ENCODE results near the gene INSL3. TPM values are rescaled to one million over a fixed set of nuclear protein-coding genes. Genes with fewer than 3 reads are reported as not detected.

INSL3 gene
- polyA plus RNA-seq, 4 donors, result 0.13 to 1.4 TPM; not detected in 2

DNA sequence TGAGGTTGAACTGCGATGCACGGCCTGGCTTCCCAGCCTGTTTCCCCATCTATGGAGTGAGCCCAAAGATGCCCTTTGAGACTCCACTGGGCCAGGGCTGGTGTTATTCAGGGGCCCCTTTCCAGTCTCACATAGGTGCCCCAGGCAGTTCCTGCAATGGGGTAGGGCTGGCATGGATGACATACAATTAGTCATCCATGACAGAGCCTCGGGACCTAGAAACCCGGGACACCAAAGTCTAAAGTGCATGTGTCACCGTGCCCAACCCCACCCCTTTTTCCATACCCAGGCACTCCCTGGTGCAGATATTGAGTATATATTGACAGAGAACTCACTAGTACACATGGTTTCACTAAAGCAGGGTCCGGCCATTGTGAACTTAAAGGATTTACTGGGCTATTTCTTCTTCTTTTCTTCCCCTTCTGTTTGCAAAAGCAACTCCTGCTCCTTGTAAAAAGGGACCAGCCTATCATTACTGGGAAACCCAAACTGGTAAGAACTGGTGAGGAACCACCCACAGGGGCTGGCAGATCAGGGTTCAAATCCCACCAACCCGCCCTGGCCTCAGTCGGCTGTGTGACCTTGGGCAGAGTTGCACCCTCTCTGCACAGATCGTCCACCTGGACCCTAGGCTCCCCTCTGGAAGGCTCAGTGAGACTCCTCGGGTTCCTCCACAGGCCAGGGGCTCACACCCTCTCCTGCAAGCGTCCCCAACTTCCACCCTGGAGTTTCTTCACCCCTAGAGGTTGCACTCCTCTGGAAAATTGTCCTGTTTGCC is 23.7 kb downstream of the INSL3 start:
- Histone ChIP-seq H3K4me3 (ENCODE audit: low read depth in 1 of 3, low read length in 3 of 3) (peak overlapping the region in 2 of 3 donors; percentile 88 to 91), H3K4me1 (ENCODE audit: control insufficient read depth in 3 of 3, insufficient read depth in 2 of 3, low read depth in 1 of 3, low read length in 2 of 3) (peaks cover 0 to 40% (median 6%) of the 10 kb centered on the region in 3 donors), H3K27me3 (ENCODE audit: control insufficient read depth in 3 of 3, insufficient read depth in 3 of 3, low read length in 3 of 3) (peaks cover 0 to 10% (median 3%) of the 10 kb centered on the region in 3 donors), H3K9me3 (ENCODE audit: control insufficient read depth in 2 of 2, insufficient read depth in 1 of 2, low read depth in 1 of 2, low read length in 1 of 2) (no peaks in the 10 kb centered on the region), H3K27ac (ENCODE audit: low read depth in 1 of 3, low read length in 2 of 3) (peak overlapping the region; percentile 96 to 99 (median 97)), H3K36me3 (ENCODE audit: control insufficient read depth in 3 of 3, insufficient read depth in 2 of 3, low read depth in 1 of 3, low read length in 3 of 3) (peaks cover 0 to 45% (median 3%) of the 10 kb centered on the region in 3 donors)
- FAIRE-seq (no peak), DNase-seq (peak; percentile 96 to 98)
- WGBS, 3 donors, result 16 to 47% (median 30%) methylated on average over 11 of the region's 11 CpGs

DNA sequence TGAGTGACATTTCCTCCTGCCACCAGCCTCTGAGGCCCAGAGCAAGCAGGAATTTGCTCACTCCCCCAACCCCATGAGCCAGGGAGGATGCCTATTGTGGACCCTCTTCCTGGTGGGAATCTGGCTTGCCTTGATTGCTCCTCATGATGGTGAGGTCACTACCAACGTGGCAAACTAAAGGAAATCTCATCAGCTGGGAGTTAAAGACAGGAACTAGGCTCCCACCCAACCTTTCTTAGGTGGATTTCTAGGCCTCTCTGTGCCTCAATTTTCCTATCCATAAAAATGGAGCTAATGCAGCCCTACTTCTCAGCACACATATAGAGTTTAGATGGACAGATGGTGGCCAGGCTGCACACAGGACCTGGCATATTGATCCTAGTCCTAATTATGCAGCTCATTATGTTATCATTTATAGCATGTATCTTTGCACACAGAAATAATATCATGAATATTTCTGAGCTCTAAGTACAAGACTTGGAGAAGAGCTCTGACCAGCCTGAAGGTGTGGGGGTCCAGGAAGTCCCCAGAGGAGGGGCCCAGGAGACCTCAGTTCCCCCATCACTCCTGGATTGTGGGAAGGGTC is 24.4 kb downstream of the INSL3 start:
- Histone ChIP-seq H3K36me3 (ENCODE audit: control insufficient read depth in 3 of 3, insufficient read depth in 2 of 3, low read depth in 1 of 3, low read length in 3 of 3) (peaks cover 0 to 38% (median 0%) of the 10 kb centered on the region in 3 donors), H3K9me3 (ENCODE audit: control insufficient read depth in 2 of 2, insufficient read depth in 1 of 2, low read depth in 1 of 2, low read length in 1 of 2) (no peaks in the 10 kb centered on the region), H3K4me3 (ENCODE audit: low read depth in 1 of 3, low read length in 3 of 3) (peak overlapping the region in 2 of 3 donors; percentile 88 to 91), H3K27me3 (ENCODE audit: control insufficient read depth in 3 of 3, insufficient read depth in 3 of 3, low read length in 3 of 3) (peaks cover 0 to 10% (median 3%) of the 10 kb centered on the region in 3 donors), H3K4me1 (ENCODE audit: control insufficient read depth in 3 of 3, insufficient read depth in 2 of 3, low read depth in 1 of 3, low read length in 2 of 3) (peaks cover 0 to 40% (median 6%) of the 10 kb centered on the region in 3 donors), H3K27ac (ENCODE audit: low read depth in 1 of 3, low read length in 2 of 3) (peak overlapping the region; percentile 96 to 99 (median 97))
- DNase-seq, result no peak
- 18 to 34% (median 24%) methylated on average over 1 of the region's 1 CpG for whole genome bisulfite sequencing, 3 donors
- no peak for FAIRE-seq

GRCh38 chr19:17796013-17796837 is 25.1 kb downstream of the INSL3 start:
- peaks cover 0 to 45% (median 10%) of the 10 kb centered on the region in 3 donors for H3K4me1 ChIP-seq (ENCODE audit: control insufficient read depth in 3 of 3, insufficient read depth in 2 of 3, low read depth in 1 of 3, low read length in 2 of 3)
- H3K9me3 ChIP-seq (ENCODE audit: control insufficient read depth in 2 of 2, insufficient read depth in 1 of 2, low read depth in 1 of 2, low read length in 1 of 2), result no peaks in the 10 kb centered on the region
- H3K4me3 ChIP-seq (ENCODE audit: low read depth in 1 of 3, low read length in 3 of 3), result peak overlapping the region; percentile 62 to 91 (median 88)
- H3K27ac ChIP-seq (ENCODE audit: low read depth in 1 of 3, low read length in 2 of 3), result peak overlapping the region; percentile 96 to 99 (median 97)
- H3K27me3 ChIP-seq (ENCODE audit: control insufficient read depth in 3 of 3, insufficient read depth in 3 of 3, low read length in 3 of 3), result peaks cover 0 to 10% (median 3%) of the 10 kb centered on the region in 3 donors
- 20 to 46% (median 29%) methylated on average over 6 of the region's 6 CpGs for WGBS, 3 donors
- FAIRE-seq (no peak), DNase-seq (peak; percentile 96 to 97)
- H3K36me3 ChIP-seq (ENCODE audit: control insufficient read depth in 3 of 3, insufficient read depth in 2 of 3, low read depth in 1 of 3, low read length in 3 of 3), result peaks cover 0 to 33% (median 0%) of the 10 kb centered on the region in 3 donors

GRCh38 chr19:17795495-17795856 is 25.8 kb downstream of the INSL3 start:
- no peak for DNase-seq
- no peaks in the 10 kb centered on the region for H3K9me3 ChIP-seq (ENCODE audit: control insufficient read depth in 2 of 2, insufficient read depth in 1 of 2, low read depth in 1 of 2, low read length in 1 of 2)
- no peak for FAIRE-seq
- H3K4me3 ChIP-seq (ENCODE audit: low read depth in 1 of 3, low read length in 3 of 3), result peak overlapping the region; percentile 62 to 91 (median 88)
- WGBS, 3 donors, result 10 to 30% (median 11%) methylated on average over 14 of the region's 14 CpGs
- peak overlapping the region; percentile 96 to 99 (median 97) for H3K27ac ChIP-seq (ENCODE audit: low read depth in 1 of 3, low read length in 2 of 3)
- H3K27me3 ChIP-seq (ENCODE audit: control insufficient read depth in 3 of 3, insufficient read depth in 3 of 3, low read length in 3 of 3), result peaks cover 0 to 10% (median 3%) of the 10 kb centered on the region in 3 donors
- peaks cover 0 to 51% (median 10%) of the 10 kb centered on the region in 3 donors for H3K4me1 ChIP-seq (ENCODE audit: control insufficient read depth in 3 of 3, insufficient read depth in 2 of 3, low read depth in 1 of 3, low read length in 2 of 3)
- peaks cover 0 to 27% (median 0%) of the 10 kb centered on the region in 3 donors for H3K36me3 ChIP-seq (ENCODE audit: control insufficient read depth in 3 of 3, insufficient read depth in 2 of 3, low read depth in 1 of 3, low read length in 3 of 3)

DNA sequence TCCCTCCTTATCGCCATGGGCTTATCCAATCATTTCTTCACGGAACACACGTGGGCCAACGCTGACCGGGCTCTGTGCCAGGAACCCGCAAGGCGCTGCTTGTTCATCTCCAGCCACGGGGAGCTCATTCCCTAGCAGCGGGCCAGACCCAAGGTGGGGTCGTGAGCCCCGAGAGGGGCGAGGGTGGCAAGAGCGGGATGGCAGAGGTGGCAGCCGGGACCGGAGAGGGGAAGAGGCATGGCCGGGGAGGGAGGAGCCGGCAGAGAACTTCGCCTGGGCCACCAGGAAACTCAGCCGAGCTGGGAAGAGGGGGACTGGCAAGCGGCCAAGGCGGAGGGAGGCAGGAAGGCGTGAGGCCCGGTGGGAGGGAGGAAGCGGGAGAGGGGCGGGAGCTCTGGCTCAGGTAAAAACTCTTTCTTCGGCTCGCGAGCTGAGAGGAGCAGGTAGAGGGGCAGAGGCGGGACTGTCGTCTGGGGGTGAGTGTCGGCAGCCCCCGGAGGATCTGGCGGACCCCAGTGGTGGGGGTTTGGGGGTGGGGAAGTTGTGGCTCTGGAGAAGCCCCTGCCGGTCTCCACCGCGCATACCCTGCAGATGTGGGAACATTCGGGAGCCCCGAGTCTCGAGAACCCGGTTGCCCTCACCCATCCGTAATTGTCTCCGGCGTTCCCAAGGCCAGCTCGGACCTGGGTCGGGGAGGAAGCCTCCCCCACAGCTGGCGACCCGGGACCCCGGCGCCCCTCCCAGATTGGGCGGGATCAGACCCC is 26.4 kb downstream of the INSL3 start, which contains the start of gene B3GNT3:
Gene B3GNT3 (plus strand): TSS at position 408 of the 764 bp plus-strand sequence. CDS start 12,670 bp downstream, outside the sequence.
- peak within 1 kb of the TSS; percentile 96 to 99 (median 97) for H3K27ac ChIP-seq (ENCODE audit: low read depth in 1 of 3, low read length in 2 of 3)
- no peaks in the 10 kb centered on the region for H3K9me3 ChIP-seq (ENCODE audit: control insufficient read depth in 2 of 2, insufficient read depth in 1 of 2, low read depth in 1 of 2, low read length in 1 of 2)
- DNase-seq, result peak; percentile 97
- peak within 1 kb of the TSS; percentile 62 to 91 (median 88) for H3K4me3 ChIP-seq (ENCODE audit: low read depth in 1 of 3, low read length in 3 of 3)
- H3K4me1 ChIP-seq (ENCODE audit: control insufficient read depth in 3 of 3, insufficient read depth in 2 of 3, low read depth in 1 of 3, low read length in 2 of 3), result peaks cover 0 to 55% (median 10%) of the 10 kb centered on the region in 3 donors
- H3K36me3 ChIP-seq (ENCODE audit: control insufficient read depth in 3 of 3, insufficient read depth in 2 of 3, low read depth in 1 of 3, low read length in 3 of 3), result peaks cover 0 to 21% (median 0%) of the 10 kb centered on the region in 3 donors
- 4 to 6% (median 4%) methylated on average over 47 to 50 of the region's 50 CpGs for WGBS, 3 donors
- peaks cover 0 to 10% (median 3%) of the 10 kb centered on the region in 3 donors for H3K27me3 ChIP-seq (ENCODE audit: control insufficient read depth in 3 of 3, insufficient read depth in 3 of 3, low read length in 3 of 3)
- no peak for FAIRE-seq

- Histone ChIP-seq H3K36me3 (ENCODE audit: control insufficient read depth in 3 of 3, insufficient read depth in 2 of 3, low read depth in 1 of 3, low read length in 3 of 3) (peaks cover 0 to 16% (median 0%) of the 10 kb centered on the region in 3 donors), H3K27ac (ENCODE audit: low read depth in 1 of 3, low read length in 2 of 3) (peak overlapping the region; percentile 96 to 99 (median 97)), H3K9me3 (ENCODE audit: control insufficient read depth in 2 of 2, insufficient read depth in 1 of 2, low read depth in 1 of 2, low read length in 1 of 2) (no peaks in the 10 kb centered on the region), H3K4me1 (ENCODE audit: control insufficient read depth in 3 of 3, insufficient read depth in 2 of 3, low read depth in 1 of 3, low read length in 2 of 3) (peaks cover 0 to 50% (median 8%) of the 10 kb centered on the region in 3 donors), H3K27me3 (ENCODE audit: control insufficient read depth in 3 of 3, insufficient read depth in 3 of 3, low read length in 3 of 3) (peaks cover 0 to 10% (median 3%) of the 10 kb centered on the region in 3 donors), H3K4me3 (ENCODE audit: low read depth in 1 of 3, low read length in 3 of 3) (peak overlapping the region in 2 of 3 donors; percentile 88 to 91)
- FAIRE-seq (no peak), DNase-seq (no peak)
- WGBS, 3 donors, result 11 to 44% (median 18%) methylated on average over 9 of the region's 9 CpGs
Measured at GRCh38 chr19:17794412-17794730, 26.9 kb downstream of the INSL3 start.

- peak overlapping the region in 1 of 3 donors; percentile 57 for H3K27ac ChIP-seq (ENCODE audit: low read depth in 1 of 3, low read length in 2 of 3)
- FAIRE-seq (no peak), DNase-seq (peak; percentile 67 to 68)
- H3K9me3 ChIP-seq (ENCODE audit: control insufficient read depth in 2 of 2, insufficient read depth in 1 of 2, low read depth in 1 of 2, low read length in 1 of 2), result no peaks in the 10 kb centered on the region
- H3K36me3 ChIP-seq (ENCODE audit: control insufficient read depth in 3 of 3, insufficient read depth in 2 of 3, low read depth in 1 of 3, low read length in 3 of 3), result peaks cover 0 to 2% (median 0%) of the 10 kb centered on the region in 3 donors
- H3K27me3 ChIP-seq (ENCODE audit: control insufficient read depth in 3 of 3, insufficient read depth in 3 of 3, low read length in 3 of 3), result peaks cover 0 to 6% (median 0%) of the 10 kb centered on the region in 3 donors
- no peak overlapping the region for H3K4me3 ChIP-seq (ENCODE audit: low read depth in 1 of 3, low read length in 3 of 3)
- WGBS, 3 donors, result 28 to 57% (median 44%) methylated on average over 6 of the region's 6 CpGs
- H3K4me1 ChIP-seq (ENCODE audit: control insufficient read depth in 3 of 3, insufficient read depth in 2 of 3, low read depth in 1 of 3, low read length in 2 of 3), result peaks cover 0 to 28% (median 8%) of the 10 kb centered on the region in 3 donors
Measured at GRCh38 chr19:17790059-17790780, 31.1 kb downstream of the INSL3 start.
